GM12892 (cell line): ENCODE results near the gene CPSF3.

Experiments used
- POLR2A ChIP-seq: IDR thresholded peaks from 2 replicates; pipeline ENCODE4 v1.6.1; 2011; ENCODE audit warnings: low read depth, low read length, control low read depth
- POLR2AphosphoS5 ChIP-seq: IDR thresholded peaks from 2 replicates; pipeline ENCODE4 v1.6.1; 2011; ENCODE audit warnings: low read depth, low read length, control low read depth

DNA sequence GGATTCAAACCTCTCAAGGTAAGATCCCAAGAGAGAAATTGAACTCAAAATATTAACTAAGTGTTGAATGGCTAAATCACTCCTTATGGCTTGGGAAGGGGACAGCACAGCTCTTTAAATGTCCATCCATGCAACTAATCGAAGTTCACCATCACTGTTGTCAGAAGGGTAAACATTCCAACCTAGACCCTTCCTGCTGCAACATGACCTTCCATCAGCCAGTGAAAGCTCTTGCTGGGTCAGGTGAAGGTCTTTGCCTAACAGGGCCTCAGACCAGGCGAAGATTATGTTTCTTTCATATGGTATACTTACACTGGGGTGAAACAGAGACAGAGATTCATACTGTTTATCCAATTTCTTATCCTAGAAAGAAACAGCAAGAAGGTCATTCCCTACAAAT lies 67.3 kb downstream of the CPSF3 start:
- TF ChIP-seq POLR2AphosphoS5 (no peak), POLR2A (no peak)
